Measurements from ENCODE around the gene SPATA21. TPM values are rescaled to one million over a fixed set of nuclear protein-coding genes. Genes with fewer than 3 reads are reported as not detected.

Gene SPATA21
- total and polyA plus RNA-seq, 2 experiments from 2014 or later: 2.6 TPM; not detected in 1

DNA sequence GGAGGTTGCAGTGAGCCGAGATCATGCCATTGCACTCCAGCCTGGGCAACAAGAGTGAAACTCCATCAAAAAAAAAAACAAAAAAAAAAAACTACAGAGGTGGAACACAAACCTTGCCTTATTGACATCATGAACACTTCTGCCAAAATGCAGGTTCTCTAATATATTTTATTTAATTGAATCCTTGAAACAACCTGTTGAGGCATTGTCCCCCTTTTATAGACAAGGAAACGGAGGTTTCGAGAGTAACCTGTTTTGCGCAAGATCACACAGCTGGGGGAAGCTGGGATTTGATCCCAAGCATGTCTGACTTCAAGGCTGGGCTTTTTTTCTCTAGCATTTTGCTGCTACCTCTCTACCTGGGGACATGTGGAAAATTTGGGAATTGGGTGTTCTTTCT is 67.4 kb downstream of the SPATA21 start:
- H3K79me2 ChIP-seq (replicated peaks; ENCODE audit: insufficient read depth): peaks cover 75% of the 10 kb centered on the region
- H3K9me3 Mint-ChIP-seq: no peaks in the 10 kb centered on the region; the same call in 2 of the 3 replicates
- peaks cover 27% of the 10 kb centered on the region for H3K4me1 Mint-ChIP-seq
- H2AFZ ChIP-seq: no peak overlapping the region
- H3K4me2 ChIP-seq: 0 out of 2 replicates have a peak overlapping the region, but pooled peaks have one; percentile 83
- H3K4me3 ChIP-seq: no peak overlapping the region
- no peaks in the 10 kb centered on the region for H3K36me3 ChIP-seq (ENCODE audit: insufficient read depth)
- H3K27ac Mint-ChIP-seq: no peak overlapping the region
- peaks cover 60% of the 10 kb centered on the region for H4K20me1 ChIP-seq (replicated peaks; ENCODE audit: insufficient read depth)
- no peaks in the 10 kb centered on the region for H3K27me3 ChIP-seq (ENCODE audit: insufficient read depth)
- no peak for DNase-seq (ENCODE audit: low spot score)
- peaks cover 16% of the 10 kb centered on the region; the same call in 2 of the 3 replicates for H3K36me3 Mint-ChIP-seq (ENCODE audit: low read depth)
- H3F3A ChIP-seq (replicated peaks; ENCODE audit: low read depth): 0 out of 2 replicates have a peak, but pooled peaks cover 10% of the 10 kb centered on the region
- H3K4me1 ChIP-seq (ENCODE audit: insufficient read depth): peaks cover 25% of the 10 kb centered on the region
- ATAC-seq: no peak
- no peaks in the 10 kb centered on the region for H3K9me2 ChIP-seq (ENCODE audit: insufficient read depth)
- H3K27ac ChIP-seq (ENCODE audit: low read depth): no peak overlapping the region
- no peak overlapping the region for H3K4me3 Mint-ChIP-seq
- TF ChIP-seq, protein P1, sequence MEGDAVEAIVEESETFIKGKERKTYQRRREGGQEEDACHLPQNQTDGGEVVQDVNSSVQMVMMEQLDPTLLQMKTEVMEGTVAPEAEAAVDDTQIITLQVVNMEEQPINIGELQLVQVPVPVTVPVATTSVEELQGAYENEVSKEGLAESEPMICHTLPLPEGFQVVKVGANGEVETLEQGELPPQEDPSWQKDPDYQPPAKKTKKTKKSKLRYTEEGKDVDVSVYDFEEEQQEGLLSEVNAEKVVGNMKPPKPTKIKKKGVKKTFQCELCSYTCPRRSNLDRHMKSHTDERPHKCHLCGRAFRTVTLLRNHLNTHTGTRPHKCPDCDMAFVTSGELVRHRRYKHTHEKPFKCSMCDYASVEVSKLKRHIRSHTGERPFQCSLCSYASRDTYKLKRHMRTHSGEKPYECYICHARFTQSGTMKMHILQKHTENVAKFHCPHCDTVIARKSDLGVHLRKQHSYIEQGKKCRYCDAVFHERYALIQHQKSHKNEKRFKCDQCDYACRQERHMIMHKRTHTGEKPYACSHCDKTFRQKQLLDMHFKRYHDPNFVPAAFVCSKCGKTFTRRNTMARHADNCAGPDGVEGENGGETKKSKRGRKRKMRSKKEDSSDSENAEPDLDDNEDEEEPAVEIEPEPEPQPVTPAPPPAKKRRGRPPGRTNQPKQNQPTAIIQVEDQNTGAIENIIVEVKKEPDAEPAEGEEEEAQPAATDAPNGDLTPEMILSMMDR (conservative IDR thresholded peaks at IDR 0.05; ENCODE audit: low read depth in 2 of 2): no peak
- no peak for TF ChIP-seq POLR2AphosphoS5 (IDR thresholded peaks at IDR 0.05; ENCODE audit: low read depth)
- no peak for TF ChIP-seq EZH2 (IDR thresholded peaks at IDR 0.05; ENCODE audit: low read depth, unreplicated experiment)
- no peak for TF ChIP-seq ETS1 (IDR thresholded peaks at IDR 0.05)
- no peak for TF ChIP-seq ZNF462 (CRISPR knock-in tag; IDR thresholded peaks at IDR 0.05)
- TF ChIP-seq, protein P2, sequence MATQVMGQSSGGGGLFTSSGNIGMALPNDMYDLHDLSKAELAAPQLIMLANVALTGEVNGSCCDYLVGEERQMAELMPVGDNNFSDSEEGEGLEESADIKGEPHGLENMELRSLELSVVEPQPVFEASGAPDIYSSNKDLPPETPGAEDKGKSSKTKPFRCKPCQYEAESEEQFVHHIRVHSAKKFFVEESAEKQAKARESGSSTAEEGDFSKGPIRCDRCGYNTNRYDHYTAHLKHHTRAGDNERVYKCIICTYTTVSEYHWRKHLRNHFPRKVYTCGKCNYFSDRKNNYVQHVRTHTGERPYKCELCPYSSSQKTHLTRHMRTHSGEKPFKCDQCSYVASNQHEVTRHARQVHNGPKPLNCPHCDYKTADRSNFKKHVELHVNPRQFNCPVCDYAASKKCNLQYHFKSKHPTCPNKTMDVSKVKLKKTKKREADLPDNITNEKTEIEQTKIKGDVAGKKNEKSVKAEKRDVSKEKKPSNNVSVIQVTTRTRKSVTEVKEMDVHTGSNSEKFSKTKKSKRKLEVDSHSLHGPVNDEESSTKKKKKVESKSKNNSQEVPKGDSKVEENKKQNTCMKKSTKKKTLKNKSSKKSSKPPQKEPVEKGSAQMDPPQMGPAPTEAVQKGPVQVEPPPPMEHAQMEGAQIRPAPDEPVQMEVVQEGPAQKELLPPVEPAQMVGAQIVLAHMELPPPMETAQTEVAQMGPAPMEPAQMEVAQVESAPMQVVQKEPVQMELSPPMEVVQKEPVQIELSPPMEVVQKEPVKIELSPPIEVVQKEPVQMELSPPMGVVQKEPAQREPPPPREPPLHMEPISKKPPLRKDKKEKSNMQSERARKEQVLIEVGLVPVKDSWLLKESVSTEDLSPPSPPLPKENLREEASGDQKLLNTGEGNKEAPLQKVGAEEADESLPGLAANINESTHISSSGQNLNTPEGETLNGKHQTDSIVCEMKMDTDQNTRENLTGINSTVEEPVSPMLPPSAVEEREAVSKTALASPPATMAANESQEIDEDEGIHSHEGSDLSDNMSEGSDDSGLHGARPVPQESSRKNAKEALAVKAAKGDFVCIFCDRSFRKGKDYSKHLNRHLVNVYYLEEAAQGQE (IDR thresholded peaks at IDR 0.05; ENCODE audit: unreplicated experiment): no peak
- no peak for TF ChIP-seq CREB1 (CRISPR knock-in tag; IDR thresholded peaks at IDR 0.05; ENCODE audit: low read depth)
- no peak for TF ChIP-seq ZNF114 (CRISPR knock-in tag; IDR thresholded peaks at IDR 0.05)
- no peak for TF ChIP-seq NANOG (IDR thresholded peaks at IDR 0.05; ENCODE audit: borderline replicate concordance)
- TF ChIP-seq EZH2phosphoT487 (IDR thresholded peaks at IDR 0.05; ENCODE audit: unreplicated experiment): no peak
- no peak for TF ChIP-seq STAT1 (IDR thresholded peaks at IDR 0.05; ENCODE audit: unreplicated experiment)
- TF ChIP-seq ZNF331 (CRISPR knock-in tag; IDR thresholded peaks at IDR 0.05; ENCODE audit: low read depth): no peak
- no peak for TF ChIP-seq JUNB (IDR thresholded peaks at IDR 0.05; ENCODE audit: unreplicated experiment)
- peaks cover 4% of the 10 kb centered on the region for H3K27me3 Mint-ChIP-seq (ENCODE audit: insufficient read depth, low read depth, poor library complexity)
